Endodermal cell (in vitro differentiated cells): ENCODE measurements around the gene MAPK8. TPM values are rescaled to one million over a fixed set of nuclear protein-coding genes. Genes with fewer than 3 reads are reported as not detected.

ENCODE experiments used
- DNase-seq: peaks from one replicate; pipeline ENCODE4 v3.0.0-alpha.2; 2017
- H3K27ac ChIP-seq: 2 replicates; pipeline ENCODE4 v1.5.1; 2013; ENCODE audit warnings: mild to moderate bottlenecking, low read depth, low read length, moderate library complexity
- H3K27me3 ChIP-seq: 2 replicates; pipeline ENCODE4 v1.6.1; 2013; ENCODE audit warnings: mild to moderate bottlenecking, low read length, moderate library complexity; ENCODE audit not compliant: insufficient read depth, control insufficient read depth, poor library complexity, severe bottlenecking
- H3K36me3 ChIP-seq: 2 replicates; pipeline ENCODE4 v1.7.0; 2013; ENCODE audit warnings: mild to moderate bottlenecking, low read length, moderate library complexity; ENCODE audit not compliant: control insufficient read depth, insufficient read depth
- H3K4me1 ChIP-seq: one replicate; pipeline ENCODE4 v1.7.0; 2013; ENCODE audit warnings: low read length; ENCODE audit not compliant: control insufficient read depth, insufficient read depth
- H3K4me3 ChIP-seq: 2 replicates; pipeline ENCODE4 v1.5.1; 2013; ENCODE audit warnings: mild to moderate bottlenecking, low read length, moderate library complexity
- H3K9ac ChIP-seq: 2 replicates; pipeline ENCODE4 v1.6.1; 2013; ENCODE audit warnings: mild to moderate bottlenecking, low read length, moderate library complexity; ENCODE audit not compliant: poor library complexity, severe bottlenecking; ENCODE audit errors: extremely low read depth
- H3K9me3 ChIP-seq: 2 replicates; pipeline ENCODE4 v1.6.1; 2013; ENCODE audit warnings: mild to moderate bottlenecking, low read length, moderate library complexity; ENCODE audit not compliant: control insufficient read depth
- H3K27ac Mint-ChIP-seq: 2 replicates; pipeline ENCODE4 v1.8.0; 2020; ENCODE audit warnings: mixed read lengths
- H3K27me3 Mint-ChIP-seq: 2 replicates; pipeline ENCODE4 v1.8.0; 2021; ENCODE audit warnings: mild to moderate bottlenecking, mixed read lengths; ENCODE audit not compliant: insufficient read depth
- H3K36me3 Mint-ChIP-seq: 2 replicates; pipeline ENCODE4 v1.8.0; 2020; ENCODE audit warnings: low read depth, mixed read lengths
- H3K4me1 Mint-ChIP-seq: 2 replicates; pipeline ENCODE4 v1.8.0; 2020; ENCODE audit warnings: mixed read lengths
- H3K4me3 Mint-ChIP-seq: 2 replicates; pipeline ENCODE4 v1.8.0; 2020; ENCODE audit warnings: mild to moderate bottlenecking, moderate library complexity, mixed read lengths
- H3K9me3 Mint-ChIP-seq: 2 replicates; pipeline ENCODE4 v1.8.0; 2020; ENCODE audit warnings: mild to moderate bottlenecking, mixed read lengths
- CTCF ChIP-seq: fragments of 200-600 bp; sonication (generic); conservative IDR thresholded peaks from 2 replicates; pipeline ENCODE4 v1.5.0; 2021; ENCODE audit warnings: antibody characterized with exemption, mild to moderate bottlenecking
- WGBS, 2 experiments: methylation state at CpG; one replicate each; pipeline versions ENCODE4 v1.1.5 to v1.1.7; 2013; ENCODE audit warnings: missing lambda C conversion rate in 2 of 2, mixed read lengths in 1 of 2; ENCODE audit not compliant: insufficient coverage in 1 of 2, insufficient read length in 1 of 2; 5-methylcytosine and 5-hydroxymethylcytosine counted together
- total RNA-seq, 2 donors: library from RNA; stranded (reverse); fragmentation: NEBNext Ultra II Directional in 1 of 2; extraction: Animal tissue kit (Norgen Biotek cat#: 25700) in 1 of 2; gene quantifications; 2 replicates in 1 of 2; 3 replicates in 1 of 2; pipeline ENCODE4 v1.2.1, GENCODE V29; 2021

Gene MAPK8
- total RNA-seq, 2 donors from 2014 or later = 84.2 to 146 TPM

DNA sequence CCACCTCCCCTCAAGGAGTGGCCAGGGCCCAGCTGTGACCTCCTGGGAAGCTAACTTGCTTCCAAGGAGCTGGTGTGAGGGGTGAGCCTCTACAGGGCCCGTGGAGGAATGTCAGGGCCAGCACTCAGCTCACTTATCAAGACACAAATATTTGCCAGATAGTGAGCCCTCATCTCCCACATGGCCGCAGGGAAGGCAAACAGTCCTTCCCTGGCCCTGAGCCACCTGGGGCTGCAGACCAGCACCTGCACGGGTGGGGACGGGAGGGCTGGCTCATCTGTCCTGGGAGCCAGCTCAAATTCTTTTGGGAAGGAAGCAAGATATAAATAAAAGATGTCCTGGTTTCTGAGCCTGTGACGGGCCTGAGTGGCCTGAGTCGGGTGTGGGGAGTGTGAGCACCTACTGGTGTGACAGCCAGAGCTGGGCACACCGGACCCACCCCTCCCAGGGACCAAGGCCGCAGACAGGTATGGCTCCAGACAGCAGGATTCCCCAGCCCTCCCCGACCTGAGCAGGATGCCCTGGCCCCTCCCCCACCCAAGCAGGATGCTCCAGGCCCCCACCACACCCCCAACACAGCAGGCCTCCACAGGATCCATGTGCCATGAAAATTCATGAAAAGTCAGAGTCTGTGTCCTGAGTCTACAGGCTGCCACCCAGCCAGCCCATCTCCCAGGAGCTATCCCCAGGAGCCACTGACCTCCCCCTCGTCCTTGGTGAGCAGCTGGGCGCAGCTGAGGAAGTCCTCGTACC, 148.0 kb downstream of the MAPK8 start:
- Mint-ChIP-seq H3K36me3 (peaks cover 9% of the 10 kb centered on the region), H3K9me3 (no peaks in the 10 kb centered on the region), H3K4me1 (peaks cover 21% of the 10 kb centered on the region), H3K27ac (peak overlapping the region; percentile 85), H3K4me3 (peak overlapping the region; percentile 31), H3K27me3 (peaks cover under 1% of the 10 kb centered on the region)
- H3K27ac ChIP-seq = no peak overlapping the region
- H3K27me3 ChIP-seq = no peaks in the 10 kb centered on the region
- H3K9me3 ChIP-seq = no peaks in the 10 kb centered on the region
- no peak overlapping the region for H3K4me3 ChIP-seq
- WGBS, 2 experiments = 72 to 75% methylated on average over 2 to 12 of the region's 12 CpGs
- peaks cover 24% of the 10 kb centered on the region for H3K4me1 ChIP-seq
- no peak overlapping the region for H3K9ac ChIP-seq
- DNase-seq = peak; percentile 72
- H3K36me3 ChIP-seq = no peaks in the 10 kb centered on the region
- peak; percentile 23 for TF ChIP-seq CTCF

- H3K9ac ChIP-seq = no peak overlapping the region
- Mint-ChIP-seq H3K4me1 (peaks cover 21% of the 10 kb centered on the region), H3K27me3 (no peaks in the 10 kb centered on the region), H3K4me3 (no peak overlapping the region), H3K36me3 (peaks cover 9% of the 10 kb centered on the region), H3K27ac (no peak overlapping the region), H3K9me3 (no peaks in the 10 kb centered on the region)
- no peak for DNase-seq
- no peak overlapping the region for H3K4me3 ChIP-seq
- H3K9me3 ChIP-seq = peaks cover under 1% of the 10 kb centered on the region
- TF ChIP-seq CTCF = no peak
- no peak overlapping the region for H3K27ac ChIP-seq
- 96 to 100% methylated on average over 7 to 11 of the region's 11 CpGs for WGBS, 2 experiments
- peaks cover 24% of the 10 kb centered on the region for H3K4me1 ChIP-seq
- H3K27me3 ChIP-seq = no peaks in the 10 kb centered on the region
- H3K36me3 ChIP-seq = no peaks in the 10 kb centered on the region
These were observed 148.5 kb downstream of the MAPK8 start for GRCh38 chr10:48455055-48455391.

GRCh38 chr10:48455392-48456151, 149.1 kb downstream of the MAPK8 start:
- H3K36me3 Mint-ChIP-seq = peaks cover 9% of the 10 kb centered on the region
- no peak overlapping the region for H3K27ac Mint-ChIP-seq
- peak; percentile 41 for DNase-seq
- Histone ChIP-seq H3K9me3 (peaks cover 6% of the 10 kb centered on the region), H3K27ac (no peak overlapping the region), H3K4me3 (no peak overlapping the region), H3K9ac (no peak overlapping the region), H3K27me3 (no peaks in the 10 kb centered on the region), H3K4me1 (peaks cover 24% of the 10 kb centered on the region), H3K36me3 (no peaks in the 10 kb centered on the region)
- no peak for TF ChIP-seq CTCF
- H3K4me1 Mint-ChIP-seq = peaks cover 21% of the 10 kb centered on the region
- peaks cover 5% of the 10 kb centered on the region for H3K9me3 Mint-ChIP-seq
- 96% methylated on average over 10 to 15 of the region's 15 CpGs for WGBS, 2 experiments
- H3K4me3 Mint-ChIP-seq = no peak overlapping the region
- no peaks in the 10 kb centered on the region for H3K27me3 Mint-ChIP-seq
